ENCODE results near the gene IL4. TPM values are rescaled to one million over a fixed set of nuclear protein-coding genes. Genes with fewer than 3 reads are reported as not detected.

Gene IL4
- total RNA-seq, 1 donor from 2014 or later = not detected

DNA sequence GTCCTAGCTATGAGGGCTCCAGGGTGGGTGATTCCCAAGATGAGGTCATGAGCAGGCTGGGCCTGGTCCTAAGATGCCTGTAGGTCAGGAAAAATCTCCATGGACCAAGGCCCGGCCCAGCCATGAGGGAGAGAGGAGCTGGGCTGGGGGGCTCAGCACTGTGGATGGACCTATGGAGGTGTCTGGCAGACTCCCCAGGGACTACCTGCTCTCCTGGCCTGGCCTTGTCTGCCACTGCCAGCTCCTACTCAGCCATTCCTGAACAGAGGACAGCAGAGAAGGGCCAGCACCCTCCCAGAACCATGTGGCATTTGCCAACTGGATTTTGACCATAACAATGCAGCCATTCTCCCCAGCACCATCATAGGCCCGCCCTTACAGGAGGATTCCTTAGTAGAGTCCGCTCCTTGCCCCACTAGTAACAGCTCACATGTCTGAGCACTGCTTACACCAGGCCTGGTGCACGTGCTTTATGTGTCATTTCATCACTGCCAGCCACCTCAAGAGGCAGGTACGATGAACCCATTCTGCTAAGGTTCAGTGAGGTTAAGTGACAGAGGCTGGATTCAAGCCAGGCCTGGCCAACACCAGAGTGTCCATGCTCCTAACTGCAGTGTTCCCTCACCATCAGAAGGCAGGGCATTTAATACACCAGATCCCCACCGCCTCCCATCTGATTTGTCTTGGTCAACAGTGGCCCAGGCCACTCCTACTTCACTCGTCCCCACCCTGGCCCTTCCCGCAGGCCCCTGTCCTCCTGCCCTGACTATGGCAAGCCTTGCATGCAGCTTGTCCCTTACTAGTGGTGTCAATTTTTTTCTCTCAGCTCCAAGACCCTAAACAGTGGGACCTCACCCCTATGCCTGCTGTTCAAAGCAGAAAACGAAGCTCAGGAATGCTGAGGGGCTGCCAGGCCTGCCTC, 15.1 kb upstream of the IL4 start:
- DNase-seq (ENCODE audit: low spot score) = no peak

DNA sequence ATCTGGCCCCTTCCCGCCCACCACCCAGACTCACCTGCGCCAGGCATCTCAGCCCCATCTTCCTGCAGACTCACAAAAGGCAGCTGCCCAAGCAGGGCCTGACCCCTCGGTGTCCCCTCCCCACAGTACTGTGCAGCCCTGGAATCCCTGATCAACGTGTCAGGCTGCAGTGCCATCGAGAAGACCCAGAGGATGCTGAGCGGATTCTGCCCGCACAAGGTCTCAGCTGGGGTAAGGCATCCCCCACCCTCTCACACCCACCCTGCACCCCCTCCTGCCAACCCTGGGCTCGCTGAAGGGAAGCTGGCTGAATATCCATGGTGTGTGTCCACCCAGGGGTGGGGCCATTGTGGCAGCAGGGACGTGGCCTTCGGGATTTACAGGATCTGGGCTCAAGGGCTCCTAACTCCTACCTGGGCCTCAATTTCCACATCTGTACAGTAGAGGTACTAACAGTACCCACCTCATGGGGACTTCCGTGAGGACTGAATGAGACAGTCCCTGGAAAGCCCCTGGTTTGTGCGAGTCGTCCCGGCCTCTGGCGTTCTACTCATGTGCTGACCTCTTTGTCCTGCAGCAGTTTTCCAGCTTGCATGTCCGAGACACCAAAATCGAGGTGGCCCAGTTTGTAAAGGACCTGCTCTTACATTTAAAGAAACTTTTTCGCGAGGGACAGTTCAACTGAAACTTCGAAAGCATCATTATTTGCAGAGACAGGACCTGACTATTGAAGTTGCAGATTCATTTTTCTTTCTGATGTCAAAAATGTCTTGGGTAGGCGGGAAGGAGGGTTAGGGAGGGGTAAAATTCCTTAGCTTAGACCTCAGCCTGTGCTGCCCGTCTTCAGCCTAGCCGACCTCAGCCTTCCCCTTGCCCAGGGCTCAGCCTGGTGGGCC, 13.9 kb upstream of the IL4 start:
- DNase-seq (ENCODE audit: low spot score) = no peak

DNA sequence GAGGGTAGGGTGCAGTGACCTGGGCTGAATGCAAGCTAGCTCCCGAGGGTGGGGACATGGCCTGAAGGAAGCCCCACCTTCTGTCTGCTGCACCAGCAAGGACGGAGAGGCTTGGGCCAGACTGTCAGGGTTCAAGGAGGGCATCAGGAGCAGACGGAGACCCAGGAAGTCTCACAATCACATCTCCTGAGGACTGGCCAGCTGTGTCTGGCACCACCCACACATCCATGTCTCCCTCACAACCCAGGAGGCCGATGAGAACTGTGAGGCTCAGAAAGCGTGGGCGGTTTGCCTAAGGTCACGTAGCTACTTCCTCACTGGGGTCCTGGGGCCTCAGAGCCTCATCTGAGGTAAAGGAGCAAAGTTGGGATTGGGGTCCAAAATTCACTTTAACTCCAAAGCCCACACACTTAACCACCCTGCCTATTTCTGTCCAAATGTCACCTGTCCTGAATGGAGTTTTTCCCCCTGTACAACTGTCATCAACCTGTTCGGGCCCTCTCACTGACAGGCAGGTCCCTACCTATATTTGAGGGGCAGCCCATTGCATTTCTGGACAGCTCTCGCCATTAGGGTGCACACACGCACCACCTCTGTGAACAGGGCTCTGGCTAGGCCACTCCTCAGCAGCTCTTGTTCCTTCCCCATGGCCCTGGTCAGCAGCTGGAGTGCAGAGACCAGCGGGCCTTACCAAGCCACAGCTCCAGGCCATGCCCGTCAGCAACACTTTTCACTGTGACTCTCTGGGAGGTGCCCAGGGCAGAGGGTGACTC, 12.4 kb upstream of the IL4 start:
- no peak for DNase-seq (ENCODE audit: low spot score)

DNA sequence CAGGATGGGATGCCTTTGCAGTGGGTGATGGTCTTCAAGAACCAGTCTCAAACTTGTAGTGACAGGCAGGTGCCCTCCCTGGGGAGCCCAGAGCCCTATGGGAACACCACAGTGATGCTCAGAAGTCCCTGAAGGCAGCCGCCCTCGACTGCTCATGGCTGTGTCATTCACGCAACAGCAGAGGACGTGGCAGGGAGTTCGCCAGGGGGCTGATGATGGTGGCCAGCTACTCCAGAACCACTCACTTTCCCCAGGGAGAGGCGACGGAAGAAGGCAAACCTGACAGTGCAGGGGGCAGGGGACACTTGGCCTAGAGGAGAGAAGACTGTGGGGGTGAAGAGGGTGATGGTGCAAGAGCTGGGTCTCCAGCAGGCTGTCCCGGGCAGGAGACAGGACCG, 11.8 kb upstream of the IL4 start:
- no peak for DNase-seq (ENCODE audit: low spot score)

DNA sequence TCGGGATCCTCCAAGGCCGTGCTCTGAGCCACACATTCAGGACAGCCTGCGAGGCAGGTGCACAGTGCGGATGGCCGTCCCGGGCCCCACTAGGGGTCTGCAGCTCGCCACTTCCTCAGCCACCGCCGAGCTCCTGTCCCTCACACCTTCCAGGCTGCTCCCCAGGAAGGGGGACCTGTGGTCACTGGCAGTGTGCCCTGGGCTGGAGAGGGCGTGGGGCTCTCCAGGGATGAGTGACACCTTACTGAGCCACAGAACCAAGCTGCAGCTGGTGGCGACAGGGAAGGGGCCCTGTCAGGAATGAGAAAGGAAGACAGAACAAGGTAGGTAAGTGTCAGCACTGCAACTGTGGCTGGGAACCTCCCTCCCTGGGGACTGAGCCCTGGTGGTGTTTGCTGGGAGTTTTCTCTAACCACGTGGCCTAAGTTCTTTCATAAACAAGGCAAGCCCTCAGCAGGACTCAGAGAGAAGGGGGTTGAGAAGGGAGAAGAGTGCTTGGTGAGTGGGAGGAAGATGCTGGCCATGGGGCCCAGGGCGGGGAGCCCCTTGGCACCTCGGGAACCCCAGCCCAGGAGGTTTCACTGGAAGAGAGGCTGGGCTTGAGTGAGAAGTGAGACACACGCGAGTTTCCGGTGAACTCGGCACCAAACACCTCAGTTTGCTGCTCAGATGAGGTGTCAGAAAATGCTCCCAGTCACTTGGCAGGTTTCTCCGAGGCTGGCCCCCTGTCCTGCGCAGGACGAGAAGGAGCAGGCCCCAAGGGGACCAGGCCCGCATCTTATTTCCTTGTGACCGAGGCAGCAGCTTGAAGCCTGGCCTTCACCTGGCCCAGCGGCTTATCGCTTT, 10.6 kb upstream of the IL4 start:
- no peak for DNase-seq (ENCODE audit: low spot score)

DNA sequence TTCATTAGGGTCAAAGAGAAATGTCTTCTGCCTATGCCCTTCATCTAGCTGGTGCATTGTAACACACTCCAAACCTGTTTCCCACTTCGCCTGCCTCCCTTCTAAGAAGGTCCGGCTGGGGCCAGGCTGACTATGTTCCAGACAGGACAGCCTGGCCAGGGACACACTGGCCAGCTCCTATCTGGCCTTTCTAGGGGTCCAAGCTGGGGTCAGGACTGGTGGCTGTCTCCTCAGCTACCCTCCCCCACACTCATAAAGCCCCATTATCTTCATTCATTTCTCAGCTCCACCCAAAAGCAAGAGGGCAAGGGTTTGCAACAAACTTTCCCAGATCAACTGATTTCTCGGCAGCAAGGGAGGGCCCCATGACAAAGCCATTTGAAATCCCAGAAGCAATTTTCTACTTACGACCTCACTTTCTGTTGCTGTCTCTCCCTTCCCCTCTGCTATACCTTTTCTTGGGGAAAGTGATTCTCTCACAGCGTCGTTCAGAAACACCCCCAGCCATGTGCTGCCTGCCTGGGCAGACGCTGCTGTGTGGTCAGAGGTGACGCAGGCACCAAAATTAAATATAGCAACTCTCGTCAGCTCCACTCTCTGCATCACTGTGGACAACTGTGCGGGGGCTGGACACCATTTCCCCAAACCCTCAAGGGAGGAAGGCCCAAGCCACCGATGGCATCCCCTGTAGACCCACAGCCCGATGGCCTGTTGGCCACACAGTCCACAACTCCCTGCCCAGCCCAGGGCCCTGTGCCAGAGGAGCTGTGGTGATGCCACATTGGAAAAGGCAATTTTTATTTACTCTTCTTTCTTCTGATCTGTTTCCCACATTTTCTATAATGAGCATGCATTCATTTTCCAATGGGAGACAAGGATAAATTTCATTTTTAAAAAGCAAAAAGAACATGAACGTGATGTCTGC, 9.8 kb upstream of the IL4 start:
- no peak for DNase-seq (ENCODE audit: low spot score)

DNA sequence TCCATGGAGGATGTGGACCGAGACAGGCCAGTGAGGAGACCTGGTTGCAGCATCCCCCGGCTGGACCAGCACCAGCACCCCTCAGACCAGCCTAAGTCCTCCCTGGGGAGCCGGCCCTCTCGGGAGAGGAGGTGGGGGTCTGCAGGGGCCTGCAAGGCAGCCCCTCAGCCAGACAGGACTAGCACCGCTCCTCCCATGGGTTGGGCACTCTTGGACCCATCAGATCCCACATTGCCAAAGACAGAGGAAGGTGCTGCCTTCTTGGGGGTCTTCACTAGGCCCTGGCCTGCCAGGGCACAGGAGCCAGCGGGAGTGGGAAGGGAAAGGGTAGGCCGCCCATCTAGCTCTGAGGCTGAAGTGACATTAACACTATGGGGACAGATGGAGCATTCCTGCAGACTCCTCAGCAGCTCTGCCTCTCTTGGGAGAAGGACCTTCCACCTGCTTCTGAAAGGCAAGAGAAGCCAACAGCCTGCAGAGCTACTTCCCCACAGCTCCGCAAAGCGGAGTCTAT, 9.0 kb upstream of the IL4 start:
- DNase-seq (ENCODE audit: low spot score) = no peak

DNA sequence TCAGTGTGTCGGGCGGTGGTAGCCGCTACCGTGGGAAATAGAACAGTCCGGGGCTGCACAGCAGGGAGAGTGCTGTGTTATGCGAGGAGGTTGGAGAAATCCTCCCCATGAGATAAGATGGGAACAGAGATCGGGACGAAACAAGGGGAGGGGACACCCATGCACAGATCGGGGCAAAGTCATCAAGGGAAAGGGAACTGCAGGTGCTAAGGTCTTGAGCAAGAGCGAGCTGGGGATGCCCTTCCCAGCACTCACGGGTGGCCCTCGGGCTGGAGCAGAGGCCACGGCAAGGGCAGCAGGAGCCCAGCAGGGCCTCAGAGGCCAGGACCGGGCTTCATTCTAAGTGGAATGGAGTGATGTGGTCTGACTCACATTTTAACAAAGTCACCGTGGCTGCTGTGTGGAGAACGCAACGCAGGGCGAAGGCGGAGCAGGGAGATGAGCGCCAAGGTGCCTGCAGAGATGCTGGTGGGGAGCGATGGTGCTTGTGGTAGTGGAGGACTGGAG, 8.2 kb upstream of the IL4 start:
- no peak for DNase-seq (ENCODE audit: low spot score)

DNA sequence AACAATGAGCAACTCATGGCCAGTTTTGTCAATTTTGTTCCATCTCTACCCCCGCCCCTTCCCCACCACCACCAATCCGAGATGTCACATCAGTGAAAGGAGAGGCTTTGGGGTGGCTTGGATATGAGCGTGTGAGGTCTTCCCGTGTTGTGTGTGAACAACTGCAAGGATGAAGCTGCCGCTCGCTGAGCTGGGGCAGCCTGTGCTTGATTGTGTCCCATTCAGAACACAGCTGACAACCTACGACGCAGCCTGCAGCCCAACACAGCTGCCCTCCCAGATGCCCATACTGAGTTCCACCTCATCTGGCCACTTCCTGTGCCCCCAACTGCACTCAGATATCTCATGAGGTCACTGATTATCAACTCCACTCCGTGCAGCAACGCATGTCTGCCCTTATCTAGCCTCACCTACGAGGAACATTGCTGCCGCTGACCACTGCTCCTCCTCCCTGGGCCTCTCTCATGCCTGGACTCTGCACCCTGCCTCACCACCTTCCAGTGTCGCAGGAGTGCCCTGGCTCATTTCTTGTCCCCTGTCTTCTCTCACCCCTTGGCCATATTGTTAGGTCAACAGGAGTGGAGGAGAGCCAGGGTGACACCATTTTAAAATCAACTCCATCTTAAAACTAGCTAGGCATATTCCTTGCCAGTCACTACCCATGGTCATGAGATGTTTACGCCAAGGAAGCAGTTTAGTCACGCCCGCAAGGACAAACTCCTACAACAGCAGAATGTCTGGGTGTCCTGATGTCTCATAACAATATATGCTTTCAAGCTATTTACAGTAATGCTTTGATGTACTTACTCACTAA, 7.3 kb upstream of the IL4 start:
- DNase-seq (ENCODE audit: low spot score) = no peak

DNA sequence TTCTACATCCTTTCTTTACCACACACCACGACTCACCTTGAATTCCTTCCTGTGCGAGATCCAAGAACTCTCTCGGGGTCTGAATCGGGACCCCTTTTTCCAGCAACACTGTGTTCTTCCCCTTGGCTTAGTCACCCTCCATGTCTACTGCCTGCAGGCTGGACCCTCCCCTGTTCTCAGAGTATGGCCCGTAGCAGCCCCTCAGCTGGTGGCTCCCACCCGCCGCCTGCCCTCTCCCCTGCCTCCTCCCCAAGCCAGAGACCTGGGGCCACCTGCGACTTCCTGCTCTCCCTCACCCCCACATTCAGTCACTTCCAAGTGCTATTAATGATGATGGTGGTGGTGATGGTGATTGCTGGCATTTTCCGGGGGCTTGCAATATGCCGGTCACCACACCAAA, 6.5 kb upstream of the IL4 start:
- no peak for DNase-seq (ENCODE audit: low spot score)

DNA sequence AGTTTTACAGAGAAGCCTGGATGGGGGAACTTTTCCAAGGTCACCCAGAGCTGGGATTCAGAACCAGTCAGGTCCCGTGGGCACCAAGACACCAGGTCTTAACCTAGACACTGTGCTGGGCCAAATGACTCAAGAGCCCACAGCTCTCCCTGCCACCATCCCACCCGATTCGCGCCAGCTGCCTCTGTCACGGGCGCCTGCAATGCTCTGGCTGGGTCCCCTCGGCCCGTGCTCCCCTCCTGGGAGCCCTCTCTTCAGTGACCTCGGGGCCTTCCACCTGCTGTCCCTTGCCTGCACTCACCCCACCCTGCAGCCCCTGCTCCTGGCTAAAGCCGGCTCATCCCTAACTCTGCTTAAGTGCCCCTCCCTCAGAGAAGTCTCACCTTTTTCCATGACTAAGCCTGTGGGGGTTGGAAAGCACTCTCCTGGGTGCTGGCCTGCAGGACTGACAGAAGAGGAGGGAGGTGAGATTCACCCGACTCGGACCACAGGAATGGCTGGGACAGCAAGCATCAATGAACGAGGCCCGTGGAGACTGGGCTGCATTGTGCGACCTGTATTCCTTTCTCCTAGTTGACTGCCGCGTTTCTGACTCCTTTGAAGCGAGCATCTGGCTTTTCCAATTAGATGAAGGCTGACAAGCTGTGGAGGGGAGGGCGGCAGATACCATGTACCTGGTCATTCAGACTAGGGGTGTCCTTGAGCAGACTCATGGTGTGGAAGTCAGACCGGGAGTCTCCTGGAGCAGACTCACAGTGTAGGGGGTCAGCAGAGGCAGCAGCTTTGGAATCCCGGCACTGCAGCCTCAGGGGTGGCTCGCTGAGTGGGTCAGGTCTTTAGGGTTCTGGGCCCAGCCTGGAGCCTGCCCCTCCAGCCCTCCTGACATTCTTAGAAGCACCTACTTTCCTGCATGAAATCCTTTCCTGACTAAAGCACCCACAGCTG, 5.8 kb upstream of the IL4 start:
- DNase-seq (ENCODE audit: low spot score) = no peak

GRCh38 chr5:132668706-132669454, 4.9 kb upstream of the IL4 start:
- DNase-seq (ENCODE audit: low spot score) = no peak

GRCh38 chr5:132669455-132669820, 4.4 kb upstream of the IL4 start:
- no peak for DNase-seq (ENCODE audit: low spot score)

GRCh38 chr5:132669966-132670882, 3.6 kb upstream of the IL4 start:
- no peak for DNase-seq (ENCODE audit: low spot score)

DNA sequence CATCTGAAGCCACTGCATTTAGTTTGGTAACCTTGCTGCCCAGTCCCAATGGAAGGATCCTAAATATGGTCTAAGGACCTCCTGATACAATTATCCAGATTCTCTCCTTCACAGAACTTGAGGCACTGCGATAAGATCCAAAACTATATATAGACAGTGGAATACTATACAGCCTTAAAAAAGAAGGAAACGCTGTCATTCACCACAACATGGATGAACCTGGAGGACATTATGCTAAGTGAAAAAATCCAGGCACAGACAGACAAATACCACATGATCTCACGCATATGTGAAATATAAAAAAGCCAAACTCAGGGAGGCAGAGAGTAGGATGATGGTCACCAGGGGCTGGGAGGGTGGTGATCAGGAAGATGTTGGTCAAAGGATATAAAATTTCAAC, 2.8 kb upstream of the IL4 start:
- DNase-seq (ENCODE audit: low spot score) = no peak

DNA sequence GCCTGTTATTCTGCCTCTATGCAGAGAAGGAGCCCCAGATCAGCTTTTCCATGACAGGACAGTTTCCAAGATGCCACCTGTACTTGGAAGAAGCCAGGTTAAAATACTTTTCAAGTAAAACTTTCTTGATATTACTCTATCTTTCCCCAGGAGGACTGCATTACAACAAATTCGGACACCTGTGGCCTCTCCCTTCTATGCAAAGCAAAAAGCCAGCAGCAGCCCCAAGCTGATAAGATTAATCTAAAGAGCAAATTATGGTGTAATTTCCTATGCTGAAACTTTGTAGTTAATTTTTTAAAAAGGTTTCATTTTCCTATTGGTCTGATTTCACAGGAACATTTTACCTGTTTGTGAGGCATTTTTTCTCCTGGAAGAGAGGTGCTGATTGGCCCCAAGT, 301 bp upstream of the IL4 start:
- no peak for DNase-seq (ENCODE audit: low spot score)

Data from mucosa of gallbladder (tissue), 1 donor.